Heart left ventricle (tissue), 16 donors: Measurements from ENCODE around the gene ITGB8. TPM values are rescaled to one million over a fixed set of nuclear protein-coding genes. Genes with fewer than 3 reads are reported as not detected.

Experiments
- ATAC-seq, 4 donors: fragments of 200-7000 bp; cut with Tn5 transposase; one replicate each; pipeline ENCODE4 v1.9.1; 2020 to 2022; ENCODE audit warnings: moderate library complexity in 4 of 4, mild to moderate bottlenecking in 3 of 4, moderate number of reproducible peaks in 1 of 4
- DNase-seq, 5 donors: peaks; one replicate each; pipeline ENCODE4 v3.0.0-alpha.2; 2020
- H3K27ac ChIP-seq, 12 donors: fragments of 200-600 bp; sonication (generic) in 4 of 12; one replicate each; pipeline versions ENCODE4 v1.5.0 to v1.8.0; 2016 to 2022; ENCODE audit warnings: mild to moderate bottlenecking in 2 of 12
- H3K27me3 ChIP-seq, 9 donors: fragments of 200-600 bp; sonication (generic) in 2 of 9; one replicate each; pipeline versions ENCODE4 v1.5.1 to v1.8.0; 2016 to 2022; ENCODE audit warnings: mild to moderate bottlenecking in 3 of 9
- H3K36me3 ChIP-seq, 9 donors: fragments of 200-600 bp; sonication (generic) in 2 of 9; one replicate each; pipeline versions ENCODE4 v1.5.0 to v1.8.0; 2018 to 2022; ENCODE audit warnings: mild to moderate bottlenecking in 2 of 9
- H3K4me1 ChIP-seq, 12 donors: fragments of 200-600 bp; sonication (generic) in 4 of 12; one replicate each; pipeline versions ENCODE4 v1.5.0 to v1.8.0; 2016 to 2022; ENCODE audit warnings: mild to moderate bottlenecking in 3 of 12
- H3K4me3 ChIP-seq, 12 donors: fragments of 200-600 bp; sonication (generic) in 4 of 12; one replicate each; pipeline versions ENCODE4 v1.5.0 to v1.8.0; 2017 to 2022; ENCODE audit warnings: mild to moderate bottlenecking in 9 of 12, moderate library complexity in 4 of 12
- H3K9me3 ChIP-seq, 12 donors: fragments of 200-600 bp; sonication (generic) in 4 of 12; one replicate each; pipeline versions ENCODE4 v1.5.0 to v1.8.0; 2016 to 2022; ENCODE audit warnings: mild to moderate bottlenecking in 1 of 12
- POLR2A ChIP-seq, 2 donors: fragments of 450-650 bp; IDR thresholded peaks; one replicate each; pipeline ENCODE4 v1.6.1; 2017; ENCODE audit warnings: antibody characterized with exemption in 2 of 2, mild to moderate bottlenecking in 2 of 2, moderate library complexity in 2 of 2
- WGBS, 4 donors: extraction: QIAGEN DNeasy Blood & Tissue Kit in 2 of 4; methylation state at CpG; one replicate each; pipeline versions ENCODE4 v1.1.5 to v1.1.7; 2013 to 2018; 5-methylcytosine and 5-hydroxymethylcytosine counted together
- intact Hi-C, 10 donors: fragments of 100-400 bp; cut with DNase I; formaldehyde crosslinking; loops; one replicate each; pipeline versions ENCODE4 v1.11.1 to v1.14.2; 2022
- polyA plus RNA-seq, 2 donors: library from polyadenylated mRNA; stranded (reverse); fragments of 200-250 nt; gene quantifications; one replicate each; pipeline ENCODE4 v1.2.3, GENCODE V29; 2013
- total RNA-seq, 9 donors: library from RNA; depleted of rRNA in 2 of 9; stranded (reverse); fragments of >200 nt in 2 of 9; fragmentation: NEBNext Ultra II Directional in 3 of 9; extraction: Animal tissue kit (Norgen Biotek cat#: 25700) in 3 of 9; gene quantifications; one replicate each; pipeline versions ENCODE4 v1.1.0 to v1.2.4, GENCODE V29; 2016 to 2023
- TF ChIP-seq, protein P1 (sequence below), 12 donors: fragments of 200-600 bp; sonication (generic) in 4 of 12; IDR thresholded peaks; one replicate each; pipeline versions ENCODE4 v1.5.0 to v1.8.0; 2018 to 2022; ENCODE audit warnings: antibody characterized with exemption in 12 of 12, mild to moderate bottlenecking in 5 of 12
- donor health status: ischemic (EF 13 %, LVEDD 7.1; RV severe dilation, severe dysfunction).
- donor health status: healthy with polysubstance abuse.
- donor health status: DM: no; HTN: yes; CAD: no.
- donor health status: DM: no; HTN: no; CAD: no.
- donor health status: ischemic (EF 25% LVEDD 6.9; RV normal size, moderate dysfunction).
- donor health status: ischemic (EF 25% LVEDD 5.7; RV mildly dilated, moderate dysfunction).
- donor health status: healthy.
- donor health status: DM: yes; HTN: yes; CAD: no.
- donor health status: ischemic (EF 35%, LVEDD 5.7; RV mildly dilated, moderate dysfunction).
- donor health status: nonischemic (EF 11% LVEDD 7.7; RV severe dilation, severe dysfunction).
- donor health status: DM: yes; HTN: yes; CAD: no.
- donor health status: PGD.
- donor health status: ischemic (EF 29% LVEDD 5.4; RV normal size, mild dysfunction).
- donor health status: nonischemic (EF 23%, LVEDD 6.1; RV moderate dilation, normal function).

Gene ITGB8
- total and polyA plus RNA-seq, 11 donors: 0.61 to 16.0 (median 2.1) TPM

GRCh38 chr7:20317413-20317812 lies 13.3 kb upstream of the ITGB8 start:
- ATAC-seq (no peak), DNase-seq (no peak)
- no peak for TF ChIP-seq POLR2A (IDR thresholded peaks at IDR 0.05)
- TF ChIP-seq, protein P1, sequence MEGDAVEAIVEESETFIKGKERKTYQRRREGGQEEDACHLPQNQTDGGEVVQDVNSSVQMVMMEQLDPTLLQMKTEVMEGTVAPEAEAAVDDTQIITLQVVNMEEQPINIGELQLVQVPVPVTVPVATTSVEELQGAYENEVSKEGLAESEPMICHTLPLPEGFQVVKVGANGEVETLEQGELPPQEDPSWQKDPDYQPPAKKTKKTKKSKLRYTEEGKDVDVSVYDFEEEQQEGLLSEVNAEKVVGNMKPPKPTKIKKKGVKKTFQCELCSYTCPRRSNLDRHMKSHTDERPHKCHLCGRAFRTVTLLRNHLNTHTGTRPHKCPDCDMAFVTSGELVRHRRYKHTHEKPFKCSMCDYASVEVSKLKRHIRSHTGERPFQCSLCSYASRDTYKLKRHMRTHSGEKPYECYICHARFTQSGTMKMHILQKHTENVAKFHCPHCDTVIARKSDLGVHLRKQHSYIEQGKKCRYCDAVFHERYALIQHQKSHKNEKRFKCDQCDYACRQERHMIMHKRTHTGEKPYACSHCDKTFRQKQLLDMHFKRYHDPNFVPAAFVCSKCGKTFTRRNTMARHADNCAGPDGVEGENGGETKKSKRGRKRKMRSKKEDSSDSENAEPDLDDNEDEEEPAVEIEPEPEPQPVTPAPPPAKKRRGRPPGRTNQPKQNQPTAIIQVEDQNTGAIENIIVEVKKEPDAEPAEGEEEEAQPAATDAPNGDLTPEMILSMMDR (IDR thresholded peaks at IDR 0.05): no peak
- Histone ChIP-seq H3K4me3 (no peak overlapping the region), H3K9me3 (no peaks in the 10 kb centered on the region), H3K27me3 (no peaks in the 10 kb centered on the region), H3K27ac (no peak overlapping the region), H3K36me3 (no peaks in the 10 kb centered on the region), H3K4me1 (no peaks in the 10 kb centered on the region)
- intact Hi-C loops: loop anchor here in 2 of 10 donors (10.0 kb wide), 2 partner anchors 153 to 277 kb away; no protein-coding TSS in a partner anchor

DNA sequence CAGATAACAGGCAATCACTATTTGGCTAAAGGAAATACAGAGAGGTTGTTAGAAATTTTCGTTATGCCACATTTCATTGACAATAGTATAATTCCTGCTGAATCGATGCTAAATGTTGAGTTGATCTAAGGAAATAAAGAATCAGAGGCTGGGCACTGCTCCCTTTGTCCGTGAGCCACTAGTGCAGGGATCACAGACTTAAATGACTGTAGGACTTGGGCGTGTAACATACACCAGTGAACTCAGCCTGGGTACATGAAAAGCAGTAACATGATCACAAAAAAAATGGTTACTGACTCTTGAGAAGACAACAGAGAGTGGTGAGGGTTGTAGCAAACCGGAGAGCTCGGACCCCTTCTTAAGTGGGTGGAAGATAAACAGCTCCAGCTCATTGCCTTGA lies 11.8 kb upstream of the ITGB8 start:
- no peak for ATAC-seq

DNA sequence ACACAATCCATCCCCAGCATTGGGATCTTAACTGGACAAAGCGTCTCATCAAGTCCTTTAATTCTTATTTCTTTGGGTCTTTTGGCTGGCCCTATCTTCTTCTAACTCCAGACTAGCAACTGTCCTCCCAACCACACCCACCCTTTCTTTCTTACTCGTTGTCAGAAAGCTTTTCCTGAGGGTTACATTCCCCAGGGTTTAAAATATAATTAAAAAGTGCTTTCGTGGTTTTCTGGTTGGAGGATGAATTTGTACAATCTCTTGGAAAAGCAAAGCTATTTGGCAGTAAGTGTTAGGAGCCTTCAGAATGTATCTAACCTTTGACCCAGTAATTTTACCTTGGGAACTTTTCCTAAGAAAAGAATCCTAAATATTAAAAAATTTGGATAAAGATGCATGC lies 10.4 kb upstream of the ITGB8 start:
- H3K27me3 ChIP-seq: no peaks in the 10 kb centered on the region
- 55 to 64% (median 59%) methylated on average over 3 of the region's 3 CpGs for WGBS, 4 donors
- H3K4me3 ChIP-seq: no peak overlapping the region
- H3K36me3 ChIP-seq: no peaks in the 10 kb centered on the region
- TF ChIP-seq POLR2A (IDR thresholded peaks at IDR 0.05): no peak
- TF ChIP-seq, protein P1 (IDR thresholded peaks at IDR 0.05): no peak
- ATAC-seq: no peak
- H3K9me3 ChIP-seq: no peaks in the 10 kb centered on the region
- no peak overlapping the region for H3K27ac ChIP-seq
- intact Hi-C loops: loop anchor here in 1 of 10 donors (10.0 kb wide), 1 partner anchor 156 kb away; no protein-coding TSS in a partner anchor
- no peak for DNase-seq
- no peaks in the 10 kb centered on the region for H3K4me1 ChIP-seq

More for the DNA sequence above, 11.8 kb upstream of the ITGB8 start:
- no peaks in the 10 kb centered on the region for H3K27me3 ChIP-seq
- WGBS, 4 donors: 79 to 85% (median 83%) methylated on average over 6 of the region's 6 CpGs
- H3K4me3 ChIP-seq: no peak overlapping the region
- no peaks in the 10 kb centered on the region for H3K4me1 ChIP-seq
- DNase-seq: no peak
- H3K9me3 ChIP-seq: no peaks in the 10 kb centered on the region
- intact Hi-C loops: loop anchor here in 2 of 10 donors (10.0 kb wide), 2 partner anchors 154 to 276 kb away; no protein-coding TSS in a partner anchor
- H3K36me3 ChIP-seq: no peaks in the 10 kb centered on the region
- TF ChIP-seq, protein P1 (IDR thresholded peaks at IDR 0.05): no peak
- TF ChIP-seq POLR2A (IDR thresholded peaks at IDR 0.05): no peak
- H3K27ac ChIP-seq: no peak overlapping the region

DNA sequence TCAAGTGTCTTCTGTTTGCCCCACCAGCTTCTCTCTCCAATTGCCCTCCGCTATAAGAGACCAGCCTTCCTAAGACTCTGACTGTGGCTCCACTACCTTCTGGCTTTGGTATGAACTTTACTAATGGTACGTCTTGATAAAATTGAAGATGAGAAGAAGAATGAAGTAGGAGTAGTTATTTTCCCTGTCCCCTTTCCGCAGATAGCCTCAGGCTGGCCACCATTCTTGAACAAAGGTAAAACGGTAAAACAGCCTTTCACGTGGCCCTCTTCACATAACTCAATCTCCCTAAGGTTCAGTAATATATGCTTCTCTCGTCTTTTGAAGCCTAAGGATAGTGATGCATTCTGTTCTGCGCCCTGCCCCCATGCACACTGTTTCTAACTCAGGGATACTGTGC lies 9.9 kb upstream of the ITGB8 start:
- Histone ChIP-seq H3K27me3 (no peaks in the 10 kb centered on the region), H3K36me3 (no peaks in the 10 kb centered on the region), H3K27ac (no peak overlapping the region), H3K9me3 (no peaks in the 10 kb centered on the region), H3K4me1 (no peaks in the 10 kb centered on the region), H3K4me3 (no peak overlapping the region)
- TF ChIP-seq, protein P1 (IDR thresholded peaks at IDR 0.05): no peak
- no peak for TF ChIP-seq POLR2A (IDR thresholded peaks at IDR 0.05)
- ATAC-seq (no peak), DNase-seq (no peak)
- intact Hi-C loops: loop anchor here in 1 of 10 donors (10.0 kb wide), 1 partner anchor 156 kb away; no protein-coding TSS in a partner anchor
- 90 to 91% (median 91%) methylated on average over 7 of the region's 7 CpGs for WGBS, 4 donors
